ENCODE measurements around the gene CUBN. TPM values are rescaled to one million over a fixed set of nuclear protein-coding genes. Genes with fewer than 3 reads are reported as not detected.

The CUBN gene
- total RNA-seq, 4 donors from 2014 or later, result 0.37 to 1.5 (median 1.1) TPM

DNA sequence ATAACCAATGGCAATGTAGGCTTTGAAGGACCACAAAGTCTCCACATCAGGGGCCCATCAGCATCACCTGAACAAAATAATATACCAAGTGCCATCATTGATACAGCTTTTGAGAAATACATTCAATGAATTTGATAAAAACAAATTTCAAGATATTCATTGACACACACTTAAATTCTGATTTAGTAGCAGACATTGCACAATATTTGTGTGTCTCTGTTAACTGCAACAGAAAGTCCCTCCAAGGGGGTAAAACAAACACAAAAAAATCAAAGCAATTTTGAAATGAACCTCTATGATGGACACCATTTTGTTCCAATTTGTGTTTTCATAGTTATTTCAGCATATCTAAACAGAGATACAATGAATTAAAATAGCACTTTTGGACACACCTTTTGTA, 225.6 kb downstream of the CUBN start:
- intact Hi-C loops (cut with DNase I; ENCODE audit: low total_unique reads), result no loop called here
- Histone ChIP-seq H3K27ac (no peak overlapping the region), H3K36me3 (no peaks in the 10 kb centered on the region), H3K9me3 (no peaks in the 10 kb centered on the region), H3K4me1 (no peaks in the 10 kb centered on the region), H3K4me3 (no peak overlapping the region), H3K27me3 (no peaks in the 10 kb centered on the region)
- in situ Hi-C loops (cut with MboI; ENCODE audit: low pct_ligation_motif_present in 1 of 4, low pct_unique_long_range_greater_than_20kb in 1 of 4, low sequenced_read_pairs in 3 of 4), result no loop called here
- DNase-seq, result no peak
- TF ChIP-seq POLR2A (IDR thresholded peaks at IDR 0.05) (no peak), POLR2AphosphoS5 (IDR thresholded peaks at IDR 0.05) (no peak), EP300 (IDR thresholded peaks at IDR 0.05; ENCODE audit: low read depth) (no peak)
- TF ChIP-seq, protein P1, sequence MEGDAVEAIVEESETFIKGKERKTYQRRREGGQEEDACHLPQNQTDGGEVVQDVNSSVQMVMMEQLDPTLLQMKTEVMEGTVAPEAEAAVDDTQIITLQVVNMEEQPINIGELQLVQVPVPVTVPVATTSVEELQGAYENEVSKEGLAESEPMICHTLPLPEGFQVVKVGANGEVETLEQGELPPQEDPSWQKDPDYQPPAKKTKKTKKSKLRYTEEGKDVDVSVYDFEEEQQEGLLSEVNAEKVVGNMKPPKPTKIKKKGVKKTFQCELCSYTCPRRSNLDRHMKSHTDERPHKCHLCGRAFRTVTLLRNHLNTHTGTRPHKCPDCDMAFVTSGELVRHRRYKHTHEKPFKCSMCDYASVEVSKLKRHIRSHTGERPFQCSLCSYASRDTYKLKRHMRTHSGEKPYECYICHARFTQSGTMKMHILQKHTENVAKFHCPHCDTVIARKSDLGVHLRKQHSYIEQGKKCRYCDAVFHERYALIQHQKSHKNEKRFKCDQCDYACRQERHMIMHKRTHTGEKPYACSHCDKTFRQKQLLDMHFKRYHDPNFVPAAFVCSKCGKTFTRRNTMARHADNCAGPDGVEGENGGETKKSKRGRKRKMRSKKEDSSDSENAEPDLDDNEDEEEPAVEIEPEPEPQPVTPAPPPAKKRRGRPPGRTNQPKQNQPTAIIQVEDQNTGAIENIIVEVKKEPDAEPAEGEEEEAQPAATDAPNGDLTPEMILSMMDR (IDR thresholded peaks at IDR 0.05), result no peak

DNA sequence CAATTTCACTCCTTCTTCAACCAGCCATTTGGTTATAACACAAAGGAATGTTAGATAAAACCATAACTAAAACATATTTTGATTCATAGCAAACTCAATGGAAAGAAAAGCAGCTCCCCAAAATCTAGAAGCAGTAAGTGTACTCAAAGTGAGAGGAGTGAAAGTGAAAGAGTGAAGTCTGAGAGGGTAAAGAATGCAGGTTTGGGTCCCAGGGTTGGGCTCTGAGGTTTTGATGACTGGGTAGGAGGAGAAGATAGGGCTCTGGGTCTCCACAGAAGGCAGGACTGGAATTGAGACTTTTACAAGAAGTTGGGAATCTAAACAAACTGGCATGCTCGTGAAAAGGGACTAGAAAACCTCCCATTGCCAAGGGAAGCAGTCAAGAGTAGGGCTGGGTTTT, 227.0 kb downstream of the CUBN start:
- Histone ChIP-seq H3K9me3 (no peaks in the 10 kb centered on the region), H3K4me3 (no peak overlapping the region), H3K4me1 (no peaks in the 10 kb centered on the region), H3K27me3 (no peaks in the 10 kb centered on the region), H3K36me3 (no peaks in the 10 kb centered on the region), H3K27ac (no peak overlapping the region)
- no peak for TF ChIP-seq EP300 (IDR thresholded peaks at IDR 0.05; ENCODE audit: low read depth)
- TF ChIP-seq POLR2AphosphoS5 (IDR thresholded peaks at IDR 0.05), result no peak
- no peak for TF ChIP-seq POLR2A (IDR thresholded peaks at IDR 0.05)
- TF ChIP-seq, protein P1 (IDR thresholded peaks at IDR 0.05), result no peak
- intact Hi-C loops (cut with DNase I; ENCODE audit: low total_unique reads) (no loop called here), in situ Hi-C loops (cut with MboI; ENCODE audit: low pct_ligation_motif_present in 1 of 4, low pct_unique_long_range_greater_than_20kb in 1 of 4, low sequenced_read_pairs in 3 of 4) (no loop called here)
- 43 to 64% methylated on average over 1 of the region's 1 CpG for WGBS, 2 donors (ENCODE audit: low coverage in 1 of 2)
- no peak for DNase-seq

DNA sequence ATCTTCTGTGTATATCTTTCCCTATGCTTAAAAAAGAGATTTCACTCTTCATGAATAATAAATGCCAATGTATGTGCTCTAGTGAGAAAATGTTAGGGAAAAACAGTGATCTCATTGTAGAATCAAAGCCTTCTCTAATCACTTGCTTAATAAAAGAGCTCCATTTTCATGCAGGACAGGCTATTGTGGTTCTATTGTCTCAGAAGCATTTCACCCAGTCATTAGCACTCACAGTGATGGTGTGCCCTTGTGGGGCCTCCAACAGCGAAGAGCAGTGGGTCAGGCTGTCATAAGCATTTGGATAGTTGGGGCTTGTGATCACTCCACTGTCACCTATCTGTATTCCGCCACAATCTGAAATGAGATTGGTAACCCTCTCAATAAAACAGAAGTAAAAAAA, 228.5 kb downstream of the CUBN start:
- 48% methylated on average over 2 of the region's 2 CpGs; no CpG with 5 or more reads in 1 of the 2 donors for WGBS, 2 donors (ENCODE audit: low coverage in 1 of 2)
- Histone ChIP-seq H3K4me1 (no peaks in the 10 kb centered on the region), H3K27me3 (no peaks in the 10 kb centered on the region), H3K36me3 (no peaks in the 10 kb centered on the region), H3K9me3 (peaks cover 0 to 2% of the 10 kb centered on the region in 2 donors), H3K4me3 (no peak overlapping the region), H3K27ac (no peak overlapping the region)
- DNase-seq, result no peak
- TF ChIP-seq, protein P1 (IDR thresholded peaks at IDR 0.05), result no peak
- TF ChIP-seq POLR2AphosphoS5 (IDR thresholded peaks at IDR 0.05), result no peak
- no peak for TF ChIP-seq POLR2A (IDR thresholded peaks at IDR 0.05)
- TF ChIP-seq EP300 (IDR thresholded peaks at IDR 0.05; ENCODE audit: low read depth), result no peak
- in situ Hi-C loops (cut with MboI; ENCODE audit: low pct_ligation_motif_present in 1 of 4, low pct_unique_long_range_greater_than_20kb in 1 of 4, low sequenced_read_pairs in 3 of 4) (no loop called here), intact Hi-C loops (cut with DNase I; ENCODE audit: low total_unique reads) (no loop called here)

DNA sequence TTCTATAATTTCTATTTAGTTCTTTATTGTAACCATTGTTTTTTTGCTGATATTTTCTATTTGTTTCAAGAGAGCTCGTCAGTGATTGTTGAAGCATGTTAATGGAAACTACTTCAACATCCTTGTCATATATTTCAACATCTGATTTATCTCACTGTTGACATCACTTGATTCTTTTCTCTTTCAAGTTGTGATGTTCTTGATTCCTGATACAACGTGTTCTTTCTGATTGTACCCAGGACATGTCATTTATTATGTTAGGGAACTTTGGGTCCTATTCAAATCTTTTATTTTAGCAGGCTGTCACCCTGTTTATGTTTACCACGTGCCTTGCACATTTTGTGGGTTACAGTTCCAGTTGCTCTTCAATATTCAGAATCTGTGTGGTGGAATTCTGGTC, 232.6 kb downstream of the CUBN start:
- intact Hi-C loops (cut with DNase I; ENCODE audit: low total_unique reads), result no loop called here
- no peak for TF ChIP-seq POLR2AphosphoS5 (IDR thresholded peaks at IDR 0.05)
- TF ChIP-seq EP300 (IDR thresholded peaks at IDR 0.05; ENCODE audit: low read depth), result no peak
- TF ChIP-seq POLR2A (IDR thresholded peaks at IDR 0.05), result no peak
- TF ChIP-seq, protein P1 (IDR thresholded peaks at IDR 0.05), result no peak
- Histone ChIP-seq H3K4me1 (no peaks in the 10 kb centered on the region), H3K27me3 (no peaks in the 10 kb centered on the region), H3K36me3 (no peaks in the 10 kb centered on the region), H3K27ac (no peak overlapping the region), H3K9me3 (peaks cover 0 to 2% of the 10 kb centered on the region in 2 donors), H3K4me3 (no peak overlapping the region)
- in situ Hi-C loops (cut with MboI; ENCODE audit: low pct_ligation_motif_present in 1 of 4, low pct_unique_long_range_greater_than_20kb in 1 of 4, low sequenced_read_pairs in 3 of 4), result no loop called here
- no peak for DNase-seq
- 77 to 85% methylated on average over 3 of the region's 3 CpGs for WGBS, 2 donors (ENCODE audit: low coverage in 1 of 2)

All from transverse colon (tissue), 4 donors.